GM11168 (cell line): ENCODE results near the gene IFIT1.
"Not testable (repeated sequence)": the region's sequence is repeated elsewhere in the genome, so short reads cannot be mapped to it uniquely, and the experiment has no call there.

Experiments
- in situ Hi-C: fragments of 300-500 bp; cut with MboI; formaldehyde crosslinking; loops from one replicate; pipeline ENCODE4 v1.12.0; 2022; ENCODE audit warnings: low sequenced_read_pairs; ENCODE audit not compliant: unreplicated experiment

Gene IFIT1

GRCh38 chr10:89425000-89425399, 32.6 kb downstream of the IFIT1 start:
- in situ Hi-C loops: no loop called here

GRCh38 chr10:89426230-89426868, 33.9 kb downstream of the IFIT1 start:
- in situ Hi-C loops: no loop called here

GRCh38 chr10:89427629-89428028, 35.2 kb downstream of the IFIT1 start:
- in situ Hi-C loops: no loop called here

GRCh38 chr10:89428877-89429276, 36.5 kb downstream of the IFIT1 start:
- in situ Hi-C loops: no loop called here

- in situ Hi-C loops: no loop called here
Measured at GRCh38 chr10:89431977-89432376, 39.6 kb downstream of the IFIT1 start.

GRCh38 chr10:89438525-89438924, 46.1 kb downstream of the IFIT1 start:
- in situ Hi-C loops: loop anchor here (5.0 kb wide), 1 partner anchor 114 kb away; no protein-coding TSS in a partner anchor

GRCh38 chr10:89440226-89441009, 48.0 kb downstream of the IFIT1 start:
- in situ Hi-C loops: no loop called here

GRCh38 chr10:89442289-89442688, 49.9 kb downstream of the IFIT1 start:
- in situ Hi-C loops: no loop called here

GRCh38 chr10:89444819-89445218, 52.4 kb downstream of the IFIT1 start:
- in situ Hi-C loops: not testable (repeated sequence)

- in situ Hi-C loops: loop anchor here (25.0 kb wide), 1 partner anchor 1936 kb away; no protein-coding TSS in a partner anchor
Measured at GRCh38 chr10:89450901-89451300, 58.5 kb downstream of the IFIT1 start.

GRCh38 chr10:89452193-89452592, 59.8 kb downstream of the IFIT1 start:
- in situ Hi-C loops: loop anchor here (25.0 kb wide), 1 partner anchor 1935 kb away; no protein-coding TSS in a partner anchor

- in situ Hi-C loops: loop anchor here (25.0 kb wide), 1 partner anchor 1933 kb away; no protein-coding TSS in a partner anchor
Measured at GRCh38 chr10:89454561-89455347, 62.3 kb downstream of the IFIT1 start.
